CD4-positive, alpha-beta T cell treated with Interleukin-17A for 4 hours (primary cell): ENCODE results near the gene RAB22A.
"Not testable (repeated sequence)": the region's sequence is repeated elsewhere in the genome, so short reads cannot be mapped to it uniquely, and the experiment has no call there.

ENCODE experiments used
- DNase-seq: peaks from one replicate; pipeline ENCODE4 v3.0.0-alpha.2; 2020; ENCODE audit warnings: mixed read lengths

Gene RAB22A

DNA sequence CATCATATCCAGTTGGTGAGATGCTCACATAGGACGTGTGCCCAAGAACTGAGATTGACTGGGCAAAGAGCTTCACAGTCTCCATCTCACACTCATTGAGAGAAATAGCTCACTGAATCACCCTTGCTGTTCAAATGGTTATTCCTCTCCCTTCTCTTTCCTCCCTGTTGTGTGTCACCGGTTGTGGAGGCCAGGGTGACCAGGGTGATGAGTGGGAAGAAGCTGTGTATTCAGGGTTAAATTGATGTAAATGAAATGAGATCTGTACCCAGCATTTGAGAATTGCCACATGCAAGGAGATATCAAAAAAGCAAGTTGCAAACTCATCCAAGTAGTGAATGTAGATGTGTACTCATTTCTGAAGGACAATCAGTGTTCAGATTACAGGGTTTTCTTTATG is 43.0 kb downstream of the RAB22A start:
- no peak for DNase-seq

DNA sequence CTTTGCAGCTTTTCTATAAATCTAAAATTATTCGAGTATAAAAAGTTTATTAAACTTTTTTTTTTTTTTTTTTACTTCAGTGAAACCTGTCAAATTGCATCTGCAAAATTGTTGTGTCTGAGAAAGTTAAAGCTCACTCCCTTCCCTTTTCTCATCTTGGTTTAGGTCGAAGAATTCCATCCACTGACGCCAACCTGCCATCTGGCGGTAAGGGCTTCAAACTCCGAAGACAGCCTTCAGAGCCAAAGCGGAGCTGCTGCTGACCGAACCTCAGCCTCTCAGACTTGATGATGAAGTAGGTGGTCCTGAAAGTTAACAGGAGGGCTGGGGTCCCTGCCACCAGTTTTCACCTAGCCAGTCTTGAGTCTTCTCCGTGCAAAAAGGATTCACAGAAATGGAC is 49.9 kb downstream of the RAB22A start:
- DNase-seq, result no peak

DNA sequence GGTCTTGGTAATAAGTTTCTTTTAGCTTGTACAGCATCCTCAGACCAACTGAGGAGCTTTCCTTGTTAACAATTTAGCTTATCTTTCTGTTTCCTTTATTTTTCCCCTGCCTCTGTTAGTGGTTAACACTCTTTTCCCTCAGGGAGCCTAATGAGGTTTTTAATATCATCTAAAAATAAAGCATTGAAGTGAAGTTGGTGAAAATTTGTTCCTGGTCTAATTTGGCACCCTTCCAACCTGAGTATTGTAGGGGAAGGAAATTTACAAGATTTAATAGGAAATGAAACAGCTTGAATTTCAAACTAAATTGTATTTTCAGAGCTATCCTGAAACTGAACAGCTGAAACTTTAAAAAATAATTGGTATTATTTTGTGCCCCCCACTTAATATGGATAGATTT is 51.4 kb downstream of the RAB22A start:
- no peak for DNase-seq

DNA sequence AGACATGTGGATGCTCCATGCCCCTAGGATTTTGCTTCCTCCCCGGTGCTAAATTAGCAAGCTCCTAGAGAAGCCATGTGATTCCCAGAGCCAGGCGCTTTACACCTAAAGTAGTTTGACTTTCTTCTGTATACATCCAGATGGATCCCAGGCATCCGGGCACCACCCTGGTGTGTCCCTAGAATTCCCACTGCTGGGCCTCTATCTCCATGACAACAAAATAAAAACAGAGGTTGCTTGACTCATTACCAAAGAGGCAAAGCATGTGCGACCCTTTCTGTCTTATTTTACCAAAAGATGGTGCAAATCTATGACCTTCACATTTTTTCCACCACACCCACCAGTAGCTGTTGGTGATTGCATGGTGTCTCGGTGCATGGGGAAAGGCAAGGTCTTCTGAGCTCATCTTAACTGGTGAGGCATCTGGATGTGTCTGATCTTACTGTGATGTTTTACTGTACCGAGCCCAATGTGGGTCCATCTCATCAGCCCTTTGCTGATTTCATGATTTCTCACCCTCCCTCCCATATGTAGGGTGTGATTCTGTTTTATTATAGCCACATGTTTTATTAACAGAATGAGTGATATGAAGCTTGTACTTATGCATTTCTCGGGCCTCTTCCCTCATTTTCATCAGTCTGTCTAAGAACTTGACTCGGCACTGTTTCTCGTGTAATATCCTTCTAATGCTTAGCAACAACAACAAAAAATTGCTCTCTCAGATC is 52.1 kb downstream of the RAB22A start:
- no peak for DNase-seq

DNA sequence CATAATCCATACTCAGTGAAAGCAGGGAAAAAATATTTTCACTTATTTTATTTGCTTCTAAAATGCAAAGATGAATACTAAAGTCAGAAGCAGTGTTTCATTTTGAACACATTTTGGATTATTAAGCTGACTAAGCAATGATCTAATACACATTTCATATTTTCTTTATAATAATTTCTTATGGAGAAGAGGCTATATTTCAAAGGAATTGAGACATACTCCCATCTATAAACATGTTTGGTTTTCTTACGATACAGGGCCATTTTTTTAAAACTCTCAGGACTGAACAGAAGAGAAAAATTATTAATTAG is 52.6 kb downstream of the RAB22A start:
- DNase-seq, result no peak

DNA sequence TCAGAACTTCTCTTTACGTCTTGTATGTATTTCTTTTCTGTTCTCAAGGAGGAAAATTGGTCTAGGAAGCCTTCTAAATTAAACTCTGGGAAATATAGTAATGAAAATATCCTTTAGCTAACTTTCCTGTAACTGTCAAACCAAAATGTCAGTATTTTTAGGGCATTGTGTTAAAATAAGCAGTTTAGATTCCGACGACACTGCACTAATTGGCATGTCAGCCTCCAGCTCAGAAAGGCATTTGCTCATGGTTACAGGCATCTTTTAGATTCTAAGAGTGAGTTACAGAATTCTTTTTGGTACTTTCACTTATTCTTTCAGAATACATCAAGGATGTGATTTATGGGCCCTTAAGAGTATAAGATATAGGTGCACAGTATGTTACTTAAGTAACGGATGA is 53.5 kb downstream of the RAB22A start:
- DNase-seq, result no peak

DNA sequence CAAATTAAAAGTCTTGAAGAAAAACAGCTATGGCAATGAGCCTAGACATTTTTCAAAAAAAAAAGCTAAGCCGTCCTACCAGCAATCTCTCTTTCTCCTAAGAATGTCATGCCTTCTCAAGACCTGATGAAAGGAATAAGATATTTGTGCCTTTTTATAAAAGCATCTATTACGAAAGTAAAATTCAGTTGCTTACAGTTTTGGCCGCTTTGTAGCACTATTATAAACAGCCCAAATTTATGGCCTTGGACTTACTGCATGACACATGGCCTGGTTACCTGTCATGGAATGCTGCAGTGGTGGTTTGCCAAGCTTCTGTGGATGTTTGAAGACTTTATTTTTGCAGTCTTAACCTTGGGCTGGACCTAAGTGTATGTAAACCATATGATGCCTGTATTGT is 57.4 kb downstream of the RAB22A start:
- DNase-seq, result no peak

DNA sequence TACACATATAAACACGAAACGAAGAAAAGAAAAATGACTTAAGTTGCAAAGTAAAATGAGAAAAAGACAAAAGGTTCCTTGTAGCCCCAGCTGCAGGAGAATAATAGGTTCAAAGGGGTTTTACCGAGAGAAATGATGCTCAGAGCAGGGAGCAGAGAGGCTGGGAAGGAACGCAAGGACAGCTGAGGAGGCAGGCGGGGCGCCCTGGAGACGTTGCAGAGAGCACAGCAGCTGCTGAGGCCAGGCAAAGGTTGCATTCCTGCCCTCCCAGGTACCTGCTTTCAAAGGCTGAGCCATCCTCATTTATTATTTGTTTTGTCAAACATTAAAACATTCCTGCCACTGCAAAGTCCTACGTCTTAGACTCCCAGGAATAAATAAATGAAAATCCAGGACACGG is 63.3 kb downstream of the RAB22A start:
- no peak for DNase-seq

DNA sequence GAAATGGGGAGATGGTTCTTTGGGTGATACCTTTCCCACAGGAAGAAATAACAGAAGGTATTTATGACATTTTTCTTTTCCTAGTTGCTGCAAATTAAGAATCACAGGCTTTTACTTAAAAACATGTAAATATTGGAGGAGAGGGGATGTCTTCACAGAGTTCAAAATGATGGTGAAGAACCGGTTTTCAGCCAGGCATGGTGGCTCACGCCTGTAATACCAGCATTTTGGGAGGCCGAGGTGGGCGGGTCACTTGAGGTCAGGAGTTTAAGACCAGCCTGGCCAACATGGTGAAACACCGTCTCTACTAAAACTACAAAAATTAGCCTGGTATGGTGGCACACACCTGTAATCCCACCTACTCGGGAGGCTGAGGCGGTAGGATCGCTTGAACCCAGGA is 63.8 kb downstream of the RAB22A start:
- not testable (repeated sequence) for DNase-seq

DNA sequence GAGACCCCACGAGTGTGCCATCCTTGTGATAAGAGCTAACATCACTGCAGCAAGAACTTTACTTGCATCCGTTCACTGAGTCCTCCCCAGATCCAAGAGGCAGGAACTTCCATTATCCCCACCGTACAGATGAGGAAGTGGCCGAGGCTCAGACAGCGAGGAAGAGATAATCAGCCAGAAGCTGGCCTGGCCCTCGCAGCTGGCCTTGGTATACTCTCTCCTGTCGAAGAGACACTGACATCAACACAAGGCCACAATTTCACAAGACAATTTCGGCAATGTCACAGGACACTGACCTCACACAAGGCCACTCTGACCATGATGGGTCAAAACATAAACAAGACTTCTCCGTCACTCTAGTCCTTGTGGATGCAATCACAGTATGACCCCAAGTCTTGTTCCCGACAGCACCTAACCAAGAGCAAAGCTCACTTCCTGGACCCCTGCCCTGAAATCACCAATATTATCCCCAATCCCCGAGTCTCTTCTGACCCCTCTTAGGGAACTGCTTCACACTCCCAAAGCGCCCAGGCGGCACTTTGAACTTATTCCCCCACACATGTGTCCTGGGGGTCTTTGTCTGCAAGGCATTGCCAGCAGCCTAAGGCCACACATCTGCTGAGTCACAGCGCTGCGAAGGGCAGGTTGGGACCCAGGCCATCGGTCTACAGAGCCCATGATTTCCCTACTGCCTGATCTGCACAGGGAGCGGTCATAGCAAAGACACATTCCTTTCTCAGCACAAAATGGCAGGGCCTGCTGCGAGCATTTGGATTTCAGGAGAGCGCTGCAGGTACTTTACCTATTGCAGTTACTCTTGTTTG is 64.7 kb downstream of the RAB22A start:
- DNase-seq, result no peak

DNA sequence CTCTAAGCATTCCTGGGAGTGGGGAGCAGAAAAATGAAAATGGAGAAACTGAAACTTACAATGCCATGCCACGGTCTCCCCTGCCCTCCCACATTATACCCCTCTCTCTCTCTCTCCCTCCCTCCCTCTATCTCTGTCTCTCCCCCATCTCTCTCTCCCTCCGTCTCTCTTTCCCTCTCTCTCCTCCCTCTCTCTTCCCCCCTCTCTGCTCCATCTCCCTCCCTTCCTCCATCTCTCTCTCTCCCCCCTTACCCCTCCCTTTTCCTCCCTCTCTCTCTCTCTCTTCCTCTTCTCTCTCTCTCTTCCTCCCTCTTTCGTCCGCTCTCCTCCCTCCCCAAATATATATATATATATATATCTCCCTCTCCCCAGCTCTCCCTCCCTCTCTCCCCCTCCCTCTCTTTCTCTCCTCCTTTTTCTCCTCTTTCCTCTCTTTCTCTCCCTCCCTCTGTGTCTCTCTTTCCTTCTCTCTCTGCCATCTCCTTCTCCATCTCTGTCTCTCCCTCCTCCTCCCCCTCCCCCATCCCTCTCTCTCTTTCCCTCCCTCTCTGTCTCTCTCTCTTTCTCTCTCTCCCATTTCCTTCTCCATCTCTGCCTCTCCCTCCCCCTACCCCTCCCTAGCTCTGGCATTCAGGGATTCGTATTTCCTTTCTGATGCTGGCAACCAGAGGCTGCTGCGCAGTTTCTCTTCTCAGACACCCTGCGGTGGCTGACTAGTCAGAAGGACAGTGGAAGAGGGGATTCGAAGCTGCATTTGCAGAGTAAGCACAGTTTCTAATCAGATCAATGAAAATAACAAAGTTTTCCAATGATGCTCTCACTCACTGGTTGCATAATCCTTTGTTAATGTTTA is 65.6 kb downstream of the RAB22A start:
- no peak for DNase-seq

DNA sequence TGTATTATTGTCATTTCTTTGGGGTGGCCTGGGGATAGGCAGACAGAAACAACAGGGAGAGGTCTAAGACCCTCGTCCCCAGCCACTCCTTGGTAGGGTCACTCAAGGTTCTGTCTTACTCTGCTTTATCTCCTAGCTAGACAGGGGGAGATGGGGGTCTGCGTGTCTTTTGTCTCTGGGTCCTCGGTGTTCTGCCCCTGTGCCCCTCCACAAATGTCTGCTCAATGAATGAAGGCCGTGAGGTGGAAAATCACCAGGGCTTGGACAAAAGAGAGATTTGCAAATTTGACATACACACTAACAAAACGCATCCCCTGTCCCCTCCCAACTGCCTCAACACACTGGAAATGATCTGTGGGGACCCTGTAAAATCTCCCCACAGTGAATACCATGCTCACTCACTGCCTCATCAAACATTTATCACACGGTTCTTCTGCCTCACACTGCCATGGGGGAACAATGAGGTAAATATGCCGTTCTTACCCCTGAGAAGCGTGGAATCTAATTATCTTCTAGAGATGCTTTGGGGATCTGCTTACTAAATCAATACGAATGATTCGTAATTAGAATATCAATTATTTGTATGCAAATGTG is 66.3 kb downstream of the RAB22A start:
- no peak for DNase-seq

DNA sequence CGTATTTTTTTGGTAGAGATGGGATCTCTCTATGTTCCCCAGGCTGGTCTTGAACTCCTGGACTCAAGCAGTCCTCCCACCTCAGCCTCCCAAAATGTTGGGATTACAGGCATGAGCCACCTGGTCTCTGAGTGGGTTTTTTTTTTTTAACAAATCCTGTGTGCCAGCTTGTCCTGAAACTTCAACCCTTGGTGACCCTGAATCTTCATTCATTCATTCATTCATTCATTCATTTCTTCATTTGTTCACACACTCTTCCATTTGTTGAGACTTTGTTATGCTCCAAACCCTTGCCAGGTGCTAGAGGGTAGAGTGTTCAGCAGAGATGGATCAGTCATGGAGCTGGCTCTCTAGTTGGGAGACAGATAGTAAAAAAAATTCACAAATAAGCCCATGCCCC is 67.5 kb downstream of the RAB22A start:
- DNase-seq, result no peak

DNA sequence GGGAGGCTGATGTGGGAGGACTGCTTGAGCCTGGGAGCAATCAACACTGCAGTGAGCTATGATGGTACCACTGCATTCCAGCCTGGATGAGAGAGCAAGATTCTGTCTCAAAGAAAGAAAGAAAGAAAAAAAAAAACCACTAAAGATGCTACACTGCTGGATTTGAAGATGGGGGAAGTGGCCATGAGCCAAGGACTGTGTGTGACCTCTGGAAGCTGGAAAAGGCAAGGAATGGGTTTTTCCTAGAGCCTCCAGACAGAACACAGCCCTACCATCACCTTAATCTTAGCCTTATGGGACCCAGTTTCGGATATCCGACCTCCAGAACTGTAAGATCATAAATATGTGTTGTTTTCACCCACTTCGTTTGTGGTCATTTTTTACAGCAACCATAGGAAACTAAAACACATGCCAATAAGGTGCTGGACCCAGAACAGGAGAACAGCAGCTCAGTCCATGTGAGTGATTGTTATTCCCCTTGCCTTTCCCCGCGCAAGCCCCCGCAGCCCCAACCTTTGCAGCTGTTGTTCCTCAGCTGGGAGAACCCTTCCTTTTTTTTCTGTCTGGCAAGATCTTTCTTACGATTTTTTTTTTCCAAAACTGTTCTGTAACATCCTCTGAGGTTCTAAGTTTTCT is 68.4 kb downstream of the RAB22A start:
- DNase-seq, result no peak

DNA sequence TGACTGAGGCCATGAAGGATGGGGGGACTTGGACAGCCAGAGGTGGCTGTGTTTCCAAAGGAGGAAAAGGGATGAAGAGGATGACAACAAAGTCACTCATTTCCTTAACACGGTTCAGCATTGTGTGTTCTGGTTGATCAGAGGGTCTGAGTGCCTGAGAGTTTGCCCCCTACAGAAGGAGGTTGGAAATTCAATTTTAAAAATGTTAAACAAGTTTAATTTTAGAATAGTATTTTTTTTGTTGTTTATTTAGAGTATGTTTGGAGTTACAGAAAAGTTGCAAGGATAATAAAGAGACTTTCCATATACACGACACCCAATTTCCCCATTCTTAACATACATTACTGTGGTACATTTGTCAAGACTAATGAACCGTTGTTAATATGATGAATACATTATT is 69.2 kb downstream of the RAB22A start:
- no peak for DNase-seq

DNA sequence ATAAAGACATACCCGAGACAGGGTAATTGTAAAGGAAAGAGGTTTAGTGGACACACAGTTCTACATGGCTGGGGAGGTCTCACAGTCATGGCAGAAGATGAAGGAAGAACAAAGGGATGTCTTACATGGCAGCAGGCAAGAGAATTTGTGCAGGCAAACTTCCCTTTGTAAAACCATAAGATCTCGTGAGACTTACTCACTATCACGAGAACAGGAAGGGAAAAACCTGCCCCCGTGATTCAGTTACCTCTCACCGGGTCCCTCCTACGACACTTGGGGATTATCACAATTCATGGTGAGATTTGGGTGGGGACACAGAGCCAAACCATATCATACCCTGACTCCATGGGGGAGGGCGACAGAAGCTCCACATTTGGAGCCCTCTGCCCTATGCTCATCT is 72.1 kb downstream of the RAB22A start:
- DNase-seq, result no peak

DNA sequence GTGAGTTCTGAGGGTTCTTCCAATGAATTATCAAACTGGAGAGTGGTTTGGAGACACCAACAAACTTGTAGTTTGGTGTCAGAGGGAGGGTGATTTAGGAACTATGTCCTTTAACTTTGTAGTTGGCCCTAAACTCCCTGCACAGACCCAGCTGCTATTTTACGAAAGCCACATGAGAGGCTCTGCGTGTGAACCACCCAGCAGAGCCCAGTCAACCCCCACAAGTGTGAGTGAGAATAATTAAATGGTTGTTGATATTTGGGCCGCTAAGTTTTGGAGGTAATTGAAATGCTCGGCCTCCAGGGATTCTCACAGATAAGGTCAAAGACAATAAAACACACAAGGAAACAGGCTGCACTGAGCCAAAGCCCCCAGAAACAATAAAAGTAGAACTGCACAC is 72.6 kb downstream of the RAB22A start:
- no peak for DNase-seq

DNA sequence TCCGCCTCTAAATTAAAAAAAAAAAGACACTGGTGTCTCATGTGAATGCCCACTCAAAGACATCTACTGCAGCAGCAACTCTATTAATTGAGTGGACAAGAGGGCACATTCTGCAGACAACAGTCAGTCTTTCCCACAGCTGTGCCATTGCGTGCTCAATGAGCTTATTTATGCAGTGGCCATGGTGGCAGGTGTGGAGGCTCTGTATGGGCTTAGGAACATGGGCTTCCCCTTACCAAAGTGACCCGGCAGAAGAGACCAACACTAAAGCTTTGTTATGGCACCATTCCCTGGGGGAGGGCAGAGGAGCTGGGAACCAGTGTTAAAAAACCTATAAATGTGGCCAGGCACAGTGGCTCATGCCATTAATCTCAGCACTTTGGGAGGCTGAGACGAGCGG is 75.3 kb downstream of the RAB22A start:
- no peak for DNase-seq

DNA sequence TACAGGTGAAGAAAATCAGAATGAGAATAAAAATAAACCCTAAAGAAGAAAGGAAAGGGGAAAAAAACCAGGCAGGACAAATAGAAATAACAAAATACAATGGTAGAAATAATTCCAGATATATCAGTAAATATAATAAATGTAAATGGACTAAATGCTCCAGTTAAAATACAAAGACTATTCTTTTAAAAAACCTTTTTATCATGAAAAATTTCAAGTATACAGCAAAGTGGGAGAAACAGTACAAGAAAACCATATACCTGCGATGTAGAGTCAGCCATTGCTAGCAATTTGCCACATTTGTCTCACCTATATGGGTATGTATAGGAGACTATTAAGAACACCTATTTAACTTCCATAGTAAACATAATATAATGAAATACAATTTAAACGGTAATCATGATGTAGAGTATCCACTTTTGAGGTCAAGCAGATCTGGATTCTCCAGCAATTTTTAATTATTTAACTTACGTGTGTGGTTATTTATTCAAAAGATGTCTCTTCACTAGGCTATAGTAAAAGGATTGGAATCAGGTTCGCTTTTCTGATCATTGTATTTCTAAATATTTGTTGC is 78.6 kb downstream of the RAB22A start:
- no peak for DNase-seq

DNA sequence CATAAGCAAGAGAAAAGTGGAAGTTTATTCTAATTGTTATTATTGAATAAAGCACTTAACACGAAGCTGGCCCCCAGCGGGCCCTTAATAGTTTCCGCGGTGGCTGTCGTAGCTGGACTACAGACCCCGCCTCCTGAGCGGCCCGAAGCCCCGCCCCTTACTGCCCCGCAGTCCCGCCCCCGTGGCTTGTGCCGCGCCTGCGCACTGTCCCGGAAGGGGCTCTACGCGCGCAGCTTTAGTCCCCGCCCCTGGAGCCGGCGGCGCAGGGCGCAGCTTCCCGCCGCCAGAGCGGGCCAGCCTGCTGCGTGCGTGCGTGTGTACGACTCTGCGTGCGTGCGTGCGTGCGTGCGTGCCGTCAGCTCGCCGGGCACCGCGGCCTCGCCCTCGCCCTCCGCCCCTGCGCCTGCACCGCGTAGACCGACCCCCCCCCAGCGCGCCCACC is 79.4 kb downstream of the RAB22A start, which contains the start of gene VAPB:
TSS of gene VAPB (plus strand) at position 348 of the 442 bp plus-strand sequence. CDS start 231 bp downstream, outside the sequence.
- DNase-seq, result peak; percentile 97

DNA sequence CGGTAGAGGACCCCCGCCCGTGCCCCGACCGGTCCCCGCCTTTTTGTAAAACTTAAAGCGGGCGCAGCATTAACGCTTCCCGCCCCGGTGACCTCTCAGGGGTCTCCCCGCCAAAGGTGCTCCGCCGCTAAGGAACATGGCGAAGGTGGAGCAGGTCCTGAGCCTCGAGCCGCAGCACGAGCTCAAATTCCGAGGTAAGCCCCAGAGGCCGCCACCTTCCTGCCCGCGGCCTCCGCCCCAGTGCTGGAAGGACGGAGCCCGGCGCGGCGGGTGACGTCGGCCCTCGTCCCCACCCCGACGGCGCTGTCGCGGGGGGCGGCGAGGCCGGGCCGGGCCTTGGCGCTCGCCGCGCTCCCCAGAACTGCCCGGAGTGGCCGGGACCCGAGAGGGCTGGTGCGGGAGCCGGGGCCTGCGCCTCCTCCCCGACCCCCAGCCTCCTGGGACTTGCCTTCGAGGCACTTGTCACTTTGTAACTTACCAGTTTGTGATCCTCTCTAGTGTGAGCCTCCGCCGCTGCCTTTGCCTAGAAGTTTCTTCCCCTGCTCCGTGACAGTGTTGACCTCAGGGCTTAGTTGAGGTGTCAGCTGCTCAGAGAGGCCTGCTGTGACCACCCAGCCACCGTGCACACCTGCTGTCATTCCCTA is 79.9 kb downstream of the RAB22A start:
- DNase-seq, result peak; percentile 26
